Effector CD8-positive, alpha-beta T cell (primary cell): ENCODE results near the gene DPP3.
"Not testable (repeated sequence)": the region's sequence is repeated elsewhere in the genome, so short reads cannot be mapped to it uniquely, and the experiment has no call there.

ENCODE experiments used
- DNase-seq: peaks from one replicate; lab custom pipeline; 2025; lab: John Stamatoyannopoulos, UW

The DPP3 gene

GRCh38 chr11:66530927-66531709, 50.9 kb downstream of the DPP3 start:
- no peak for DNase-seq

- DNase-seq = no peak
These were observed 51.6 kb downstream of the DPP3 start for GRCh38 chr11:66531841-66532240.

GRCh38 chr11:66532784-66533183, 52.5 kb downstream of the DPP3 start:
- no peak for DNase-seq

GRCh38 chr11:66539170-66539869, 59.1 kb downstream of the DPP3 start:
- DNase-seq = no peak

GRCh38 chr11:66539870-66540213, 59.6 kb downstream of the DPP3 start:
- no peak for DNase-seq

- DNase-seq = not testable (repeated sequence)
These were observed 60.4 kb downstream of the DPP3 start for GRCh38 chr11:66540598-66540997.

GRCh38 chr11:66541892-66542291, 61.7 kb downstream of the DPP3 start:
- DNase-seq = no peak

- DNase-seq = no peak
These were observed 62.1 kb downstream of the DPP3 start for GRCh38 chr11:66542362-66542761.

- DNase-seq = peak; percentile 40
These were observed 63.3 kb downstream of the DPP3 start for GRCh38 chr11:66543263-66544107.

GRCh38 chr11:66544952-66545351, 64.7 kb downstream of the DPP3 start:
- DNase-seq = not testable (repeated sequence)

- peak; percentile 79 for DNase-seq
These were observed 65.6 kb downstream of the DPP3 start, which contains the start of gene ZDHHC24 for GRCh38 chr11:66545701-66546367. Gene ZDHHC24 (minus strand): TSS chr11:66546048. CDS start chr11:66546003, 45 bp downstream.

- DNase-seq = no peak
These were observed 66.2 kb downstream of the DPP3 start, which contains the start of gene ACTN3 for GRCh38 chr11:66546368-66546965. Gene ACTN3 (plus strand): TSS chr11:66546903. CDS start chr11:66546938, 35 bp downstream.

GRCh38 chr11:66546966-66547661, 66.9 kb downstream of the DPP3 start:
- no peak for DNase-seq

GRCh38 chr11:66547662-66548009, 67.4 kb downstream of the DPP3 start:
- no peak for DNase-seq

- DNase-seq = no peak
These were observed 67.8 kb downstream of the DPP3 start for GRCh38 chr11:66548041-66548440.

- DNase-seq = no peak
These were observed 68.8 kb downstream of the DPP3 start for GRCh38 chr11:66548774-66549630.

- no peak for DNase-seq
These were observed 69.5 kb downstream of the DPP3 start for GRCh38 chr11:66549696-66550095.

- DNase-seq = no peak
These were observed 70.7 kb downstream of the DPP3 start for GRCh38 chr11:66550887-66551286.

GRCh38 chr11:66554602-66555001, 74.4 kb downstream of the DPP3 start:
- DNase-seq = no peak

- no peak for DNase-seq
These were observed 75.2 kb downstream of the DPP3 start for GRCh38 chr11:66555416-66555815.
